ENCODE measurements around the gene HNF1A.

Gene HNF1A

DNA sequence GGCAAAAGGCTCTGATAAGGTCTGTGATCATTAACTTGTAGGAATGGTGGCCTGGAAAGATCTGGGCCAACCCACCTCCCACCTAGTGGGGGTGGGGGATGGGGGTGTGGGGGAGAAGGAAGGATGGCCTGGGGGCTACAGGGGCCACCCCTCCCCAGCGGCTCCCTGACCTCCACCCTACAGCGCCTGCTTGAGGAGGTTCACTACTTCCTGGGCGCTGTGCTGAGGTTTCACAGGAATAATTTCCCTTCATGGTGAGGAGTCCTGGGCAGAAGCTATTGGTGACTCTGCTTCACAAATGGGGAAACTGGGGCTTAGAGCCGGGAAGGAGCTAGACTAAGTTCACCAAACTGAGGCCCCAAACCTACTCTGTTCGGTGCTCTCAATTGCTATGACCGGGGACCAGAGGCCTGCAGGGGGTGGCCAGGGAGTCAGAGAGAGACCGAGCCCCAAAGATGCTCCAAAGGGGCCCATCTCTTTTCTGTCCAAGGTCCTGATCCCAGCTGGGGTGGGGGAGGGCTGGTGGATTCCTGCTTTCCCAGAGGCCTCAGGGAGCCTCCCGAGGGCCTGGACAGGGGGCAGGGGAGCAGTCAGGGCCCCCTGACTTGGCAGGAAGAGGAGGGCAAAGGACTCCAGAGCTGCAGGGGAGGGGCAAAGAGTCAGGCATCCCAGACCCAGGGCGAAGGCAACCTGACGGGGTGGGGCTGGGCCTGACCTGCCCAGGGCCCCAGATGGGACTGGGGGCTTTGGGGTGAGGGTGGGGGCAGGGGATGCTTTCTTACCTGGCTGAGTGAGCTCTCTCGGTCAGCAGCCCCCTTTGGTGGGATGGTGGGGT is 1.7 kb downstream of the HNF1A start:
- H3K9me3 ChIP-seq (ENCODE audit: control insufficient read depth, low read length) = no peaks in the 10 kb centered on the region
- H3K9ac ChIP-seq = no peak overlapping the region
- no peak overlapping the region for H3K4me3 ChIP-seq (ENCODE audit: low read depth, low read length)

DNA sequence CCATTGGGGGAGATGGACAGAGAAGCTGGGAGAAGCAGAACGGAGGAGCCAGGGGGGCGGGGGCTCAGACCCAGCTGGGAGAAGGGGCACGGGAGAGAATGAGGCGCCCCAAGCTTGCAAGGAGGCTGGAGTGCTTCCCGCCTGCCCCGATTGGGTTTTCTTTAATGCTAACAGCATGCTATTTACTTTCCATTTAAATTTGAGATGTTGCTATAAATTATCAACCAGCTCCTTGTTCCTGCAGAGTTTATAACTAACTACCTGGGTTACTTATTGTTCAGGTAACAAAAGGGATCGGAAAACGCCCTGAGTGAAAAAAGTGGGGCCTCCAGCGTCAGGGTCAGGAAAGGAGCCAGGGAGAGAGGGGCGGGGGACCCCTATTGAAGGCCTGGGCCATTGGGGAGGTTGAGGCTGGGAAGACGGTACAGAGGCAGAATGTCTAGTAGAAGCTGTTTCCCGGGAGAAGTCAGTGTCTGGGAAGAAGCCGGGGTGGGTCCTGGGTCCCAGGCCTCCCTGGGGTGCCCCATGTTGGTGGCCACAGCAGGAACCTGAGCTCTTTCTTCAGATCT is 2.5 kb downstream of the HNF1A start:
- no peaks in the 10 kb centered on the region for H3K79me2 ChIP-seq
- no peaks in the 10 kb centered on the region for H3K36me3 ChIP-seq (ENCODE audit: control insufficient read depth, insufficient read depth, low read length)
- H3K9ac ChIP-seq = no peak overlapping the region
- no peak overlapping the region for H2AFZ ChIP-seq
- TF ChIP-seq, protein P1, sequence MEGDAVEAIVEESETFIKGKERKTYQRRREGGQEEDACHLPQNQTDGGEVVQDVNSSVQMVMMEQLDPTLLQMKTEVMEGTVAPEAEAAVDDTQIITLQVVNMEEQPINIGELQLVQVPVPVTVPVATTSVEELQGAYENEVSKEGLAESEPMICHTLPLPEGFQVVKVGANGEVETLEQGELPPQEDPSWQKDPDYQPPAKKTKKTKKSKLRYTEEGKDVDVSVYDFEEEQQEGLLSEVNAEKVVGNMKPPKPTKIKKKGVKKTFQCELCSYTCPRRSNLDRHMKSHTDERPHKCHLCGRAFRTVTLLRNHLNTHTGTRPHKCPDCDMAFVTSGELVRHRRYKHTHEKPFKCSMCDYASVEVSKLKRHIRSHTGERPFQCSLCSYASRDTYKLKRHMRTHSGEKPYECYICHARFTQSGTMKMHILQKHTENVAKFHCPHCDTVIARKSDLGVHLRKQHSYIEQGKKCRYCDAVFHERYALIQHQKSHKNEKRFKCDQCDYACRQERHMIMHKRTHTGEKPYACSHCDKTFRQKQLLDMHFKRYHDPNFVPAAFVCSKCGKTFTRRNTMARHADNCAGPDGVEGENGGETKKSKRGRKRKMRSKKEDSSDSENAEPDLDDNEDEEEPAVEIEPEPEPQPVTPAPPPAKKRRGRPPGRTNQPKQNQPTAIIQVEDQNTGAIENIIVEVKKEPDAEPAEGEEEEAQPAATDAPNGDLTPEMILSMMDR (IDR thresholded peaks at IDR 0.05) = no peak
- no peaks in the 10 kb centered on the region for H3K9me3 ChIP-seq (ENCODE audit: control insufficient read depth, low read length)
- no peak overlapping the region for H3K4me2 ChIP-seq (ENCODE audit: low read length)
- no peak overlapping the region for H3K4me3 ChIP-seq (ENCODE audit: low read depth, low read length)
- no peaks in the 10 kb centered on the region for H3K4me1 ChIP-seq
- no peaks in the 10 kb centered on the region for H3K27me3 ChIP-seq (ENCODE audit: control insufficient read depth, insufficient read depth, low read length)
- H3K27ac ChIP-seq = no peak overlapping the region

More for the DNA sequence above, 1.7 kb downstream of the HNF1A start:
- TF ChIP-seq, protein P1 (IDR thresholded peaks at IDR 0.05) = no peak
- H3K4me1 ChIP-seq = no peaks in the 10 kb centered on the region
- H3K36me3 ChIP-seq (ENCODE audit: control insufficient read depth, insufficient read depth, low read length) = no peaks in the 10 kb centered on the region
- H3K27ac ChIP-seq = no peak overlapping the region
- H3K4me2 ChIP-seq (ENCODE audit: low read length) = no peak overlapping the region
- no peaks in the 10 kb centered on the region for H3K79me2 ChIP-seq
- H2AFZ ChIP-seq = no peak overlapping the region
- no peaks in the 10 kb centered on the region for H3K27me3 ChIP-seq (ENCODE audit: control insufficient read depth, insufficient read depth, low read length)

DNA sequence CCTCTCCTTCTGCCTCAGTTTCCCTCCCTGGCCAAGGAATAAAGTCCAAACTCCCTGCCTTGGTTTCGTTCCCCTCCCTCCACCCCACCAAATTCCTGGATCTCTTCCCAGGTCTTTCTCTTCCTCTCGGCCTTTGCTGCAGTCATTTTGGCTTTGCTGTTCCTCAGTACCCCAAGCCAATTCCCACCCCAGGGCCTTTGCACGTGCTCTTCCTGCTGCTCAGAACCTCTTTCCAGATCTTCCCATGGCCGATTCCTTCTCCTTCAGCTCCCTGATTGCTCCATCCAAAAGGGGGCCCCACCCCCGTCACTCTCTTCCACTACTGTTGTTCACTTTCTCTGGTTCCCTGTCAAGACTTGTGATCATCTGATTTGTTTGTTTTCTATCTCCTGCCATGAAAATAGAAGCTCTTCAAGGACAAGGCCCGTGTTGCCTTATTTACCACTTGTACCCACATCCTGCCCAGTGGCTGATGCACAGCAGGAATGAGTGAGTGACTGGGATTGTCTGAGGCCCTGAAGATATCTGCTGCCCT is 3.1 kb downstream of the HNF1A start:
- no peak overlapping the region for H3K27ac ChIP-seq
- H2AFZ ChIP-seq = no peak overlapping the region
- no peaks in the 10 kb centered on the region for H3K36me3 ChIP-seq (ENCODE audit: control insufficient read depth, insufficient read depth, low read length)
- no peaks in the 10 kb centered on the region for H3K4me1 ChIP-seq
- H3K9me3 ChIP-seq (ENCODE audit: control insufficient read depth, low read length) = no peaks in the 10 kb centered on the region
- H3K9ac ChIP-seq = no peak overlapping the region
- no peaks in the 10 kb centered on the region for H3K27me3 ChIP-seq (ENCODE audit: control insufficient read depth, insufficient read depth, low read length)
- no peaks in the 10 kb centered on the region for H3K79me2 ChIP-seq
- H3K4me3 ChIP-seq (ENCODE audit: low read depth, low read length) = no peak overlapping the region
- H3K4me2 ChIP-seq (ENCODE audit: low read length) = no peak overlapping the region
- TF ChIP-seq, protein P1 (IDR thresholded peaks at IDR 0.05) = no peak

DNA sequence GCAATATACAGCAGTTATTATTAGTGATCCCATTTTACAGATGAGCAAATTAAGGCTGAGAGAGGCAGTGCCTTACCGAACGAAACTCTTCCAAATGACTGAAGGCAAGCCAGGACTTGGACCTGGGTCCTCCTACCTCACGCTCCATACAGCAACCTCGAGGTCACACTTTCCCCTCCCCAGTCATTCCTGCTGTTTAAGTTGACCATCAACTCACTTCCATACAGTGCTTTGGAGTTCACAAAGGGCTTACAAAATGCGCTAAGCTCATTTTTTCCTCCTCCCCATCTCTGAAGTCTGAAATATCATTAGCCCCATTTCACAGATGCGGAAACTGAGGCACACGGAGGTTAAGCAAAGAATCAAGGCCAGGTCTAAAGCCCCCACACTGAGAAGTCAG is 4.3 kb downstream of the HNF1A start:
- Histone ChIP-seq H2AFZ (no peak overlapping the region), H3K36me3 (ENCODE audit: control insufficient read depth, insufficient read depth, low read length) (no peaks in the 10 kb centered on the region), H3K4me2 (ENCODE audit: low read length) (no peak overlapping the region), H3K4me1 (no peaks in the 10 kb centered on the region), H3K9ac (no peak overlapping the region), H3K4me3 (ENCODE audit: low read depth, low read length) (no peak overlapping the region), H3K79me2 (no peaks in the 10 kb centered on the region), H3K9me3 (ENCODE audit: control insufficient read depth, low read length) (no peaks in the 10 kb centered on the region), H3K27ac (no peak overlapping the region), H3K27me3 (ENCODE audit: control insufficient read depth, insufficient read depth, low read length) (no peaks in the 10 kb centered on the region)
- TF ChIP-seq, protein P1 (IDR thresholded peaks at IDR 0.05) = no peak

All from parathyroid adenoma (tissue), 2 donors.